ENCODE results near the gene DCST2.
A peak's percentile ranks its signal among the peaks of the same experiment; 100 is the strongest.
"Not testable (repeated sequence)": the region's sequence is repeated elsewhere in the genome, so short reads cannot be mapped to it uniquely, and the experiment has no call there.

Gene DCST2

DNA sequence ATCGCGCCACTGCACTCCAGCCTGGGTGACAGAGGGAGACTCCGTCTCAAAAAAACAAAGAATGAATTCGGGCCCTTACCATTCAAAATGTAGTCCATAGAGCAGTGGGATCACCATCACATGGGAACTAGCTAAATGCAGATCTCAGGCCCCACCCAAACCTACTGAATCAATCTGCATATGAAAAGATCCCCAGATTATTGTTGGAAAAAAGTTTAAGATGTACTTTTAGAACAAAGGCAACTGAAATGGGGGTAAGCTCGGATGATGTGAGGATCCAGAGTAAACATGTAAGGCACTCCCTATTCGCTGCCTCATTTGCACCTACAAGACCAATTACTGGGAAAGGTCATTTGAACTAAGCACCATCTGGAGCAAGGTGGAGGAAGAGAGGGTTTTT, 51.2 kb downstream of the DCST2 start:
- H3K9ac ChIP-seq (ENCODE audit: low read length in 5 of 5): peak overlapping the region in 3 of 5 donors; percentile 27 to 69 (median 64)
- no peak overlapping the region for H3K27ac ChIP-seq (ENCODE audit: low read depth, low read length)
- peak overlapping the region; percentile 68 to 96 (median 82) for H3K4me3 ChIP-seq (ENCODE audit: low read depth in 1 of 5, low read length in 5 of 5)

DNA sequence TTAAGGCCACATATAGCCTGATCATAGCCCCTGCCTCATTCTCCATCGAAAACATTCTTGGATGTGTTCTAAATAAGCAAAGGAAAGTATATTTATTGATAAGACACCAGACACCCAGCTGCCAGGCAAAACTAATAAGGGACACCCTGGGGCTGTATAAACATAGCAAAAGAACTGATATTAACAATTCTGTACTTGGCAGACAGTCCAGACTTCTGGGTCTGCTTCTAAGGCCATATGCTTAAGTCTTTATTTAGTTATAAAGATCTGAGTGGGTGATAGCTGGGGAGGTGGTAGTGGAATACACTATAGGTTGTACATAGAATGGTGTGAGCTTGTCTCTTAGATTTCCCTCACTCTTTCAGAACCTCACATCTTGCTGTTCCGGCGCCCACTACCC, 55.2 kb downstream of the DCST2 start:
- Histone ChIP-seq H3K27ac (ENCODE audit: low read depth, low read length) (no peak overlapping the region), H3K27me3 (ENCODE audit: control insufficient read depth in 5 of 5, insufficient read depth in 4 of 5, low read length in 5 of 5) (peaks cover 0 to 11% (median 0%) of the 10 kb centered on the region in 5 donors), H3K4me1 (ENCODE audit: control insufficient read depth in 5 of 5, insufficient read depth in 5 of 5, low read length in 5 of 5) (peaks cover 13 to 31% (median 26%) of the 10 kb centered on the region in 5 donors), H3K9me3 (ENCODE audit: control insufficient read depth in 5 of 5, low read length in 5 of 5) (peaks cover 0 to 2% (median 0%) of the 10 kb centered on the region in 5 donors), H3K9ac (ENCODE audit: low read length in 5 of 5) (no peak overlapping the region), H3K4me3 (ENCODE audit: low read depth in 1 of 5, low read length in 5 of 5) (no peak overlapping the region), H3K36me3 (ENCODE audit: control insufficient read depth in 5 of 5, insufficient read depth in 5 of 5, low read length in 5 of 5) (peaks cover 5 to 16% (median 12%) of the 10 kb centered on the region in 5 donors)

More for the DNA sequence above, 51.2 kb downstream of the DCST2 start:
- Histone ChIP-seq H3K9me3 (ENCODE audit: control insufficient read depth in 5 of 5, low read length in 5 of 5) (no peaks in the 10 kb centered on the region), H3K27me3 (ENCODE audit: control insufficient read depth in 5 of 5, insufficient read depth in 4 of 5, low read length in 5 of 5) (no peaks in the 10 kb centered on the region), H3K36me3 (ENCODE audit: control insufficient read depth in 5 of 5, insufficient read depth in 5 of 5, low read length in 5 of 5) (peaks cover 6 to 18% (median 11%) of the 10 kb centered on the region in 5 donors), H3K4me1 (ENCODE audit: control insufficient read depth in 5 of 5, insufficient read depth in 5 of 5, low read length in 5 of 5) (peaks cover 2 to 37% (median 30%) of the 10 kb centered on the region in 5 donors)

DNA sequence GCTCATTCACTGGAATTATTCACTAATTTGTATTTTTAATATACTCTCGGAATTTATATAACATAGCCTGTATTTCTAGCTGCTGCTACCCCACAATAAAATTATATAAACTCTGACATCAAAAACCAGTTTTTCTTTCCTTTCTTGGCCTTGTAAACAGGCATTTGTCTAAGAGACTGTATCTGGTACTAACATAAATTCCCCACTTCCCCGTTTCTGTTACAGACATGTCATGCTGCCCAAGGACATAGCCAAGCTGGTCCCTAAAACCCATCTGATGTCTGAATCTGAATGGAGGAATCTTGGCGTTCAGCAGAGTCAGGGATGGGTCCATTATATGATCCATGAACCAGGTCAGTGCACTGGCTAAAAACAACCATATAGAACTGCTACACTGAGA, 55.8 kb downstream of the DCST2 start:
- Histone ChIP-seq H3K36me3 (ENCODE audit: control insufficient read depth in 5 of 5, insufficient read depth in 5 of 5, low read length in 5 of 5) (peaks cover 5 to 16% (median 12%) of the 10 kb centered on the region in 5 donors), H3K27me3 (ENCODE audit: control insufficient read depth in 5 of 5, insufficient read depth in 4 of 5, low read length in 5 of 5) (peaks cover 0 to 11% (median 0%) of the 10 kb centered on the region in 5 donors), H3K4me1 (ENCODE audit: control insufficient read depth in 5 of 5, insufficient read depth in 5 of 5, low read length in 5 of 5) (peaks cover 16 to 34% (median 29%) of the 10 kb centered on the region in 5 donors)
- H3K4me3 ChIP-seq (ENCODE audit: low read depth in 1 of 5, low read length in 5 of 5); H3K27ac ChIP-seq (ENCODE audit: low read depth, low read length); H3K9me3 ChIP-seq (ENCODE audit: control insufficient read depth in 5 of 5, low read length in 5 of 5); H3K9ac ChIP-seq (ENCODE audit: low read length in 5 of 5): not testable (repeated sequence)

DNA sequence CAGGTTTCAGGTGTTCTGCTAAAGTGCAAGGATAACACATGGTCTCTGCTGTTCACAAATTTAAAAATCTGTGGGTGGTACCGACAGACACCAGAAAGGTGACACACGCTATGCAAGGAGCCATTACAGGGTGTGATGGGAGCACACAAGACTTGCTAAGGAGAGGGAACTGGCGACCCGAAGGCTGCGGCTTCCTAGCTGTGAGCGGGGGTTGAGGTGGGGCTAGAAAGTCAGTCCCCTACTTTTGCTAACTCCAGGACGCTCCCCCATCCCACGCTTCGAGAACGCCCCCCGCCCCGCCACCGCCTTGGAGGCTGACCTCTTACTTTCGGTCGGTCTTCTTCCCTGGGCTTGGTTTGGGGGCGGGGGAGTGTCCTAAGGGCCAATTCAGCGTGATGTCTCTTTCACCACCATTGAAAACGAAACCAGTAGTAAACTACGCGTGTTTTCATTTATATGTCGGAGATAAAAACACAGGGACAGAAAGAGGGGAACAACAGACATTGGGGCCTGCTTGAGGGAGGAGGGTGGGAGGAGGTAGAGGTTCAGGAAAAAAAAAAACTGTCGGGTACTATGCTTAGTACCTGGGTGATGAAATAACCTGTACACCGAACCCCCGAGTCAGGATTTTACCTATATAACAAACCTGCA, 58.0 kb downstream of the DCST2 start:
- peak overlapping the region; percentile 75 to 92 (median 84) for H3K4me3 ChIP-seq (ENCODE audit: low read depth in 1 of 5, low read length in 5 of 5)
- peaks cover 0 to 11% (median 0%) of the 10 kb centered on the region in 5 donors for H3K27me3 ChIP-seq (ENCODE audit: control insufficient read depth in 5 of 5, insufficient read depth in 4 of 5, low read length in 5 of 5)
- peak overlapping the region; percentile 74 to 100 (median 86) for H3K9ac ChIP-seq (ENCODE audit: low read length in 5 of 5)
- H3K27ac ChIP-seq (ENCODE audit: low read depth, low read length): peak overlapping the region; percentile 97
- peaks cover 29 to 50% (median 46%) of the 10 kb centered on the region in 5 donors for H3K4me1 ChIP-seq (ENCODE audit: control insufficient read depth in 5 of 5, insufficient read depth in 5 of 5, low read length in 5 of 5)
- peaks cover 5 to 16% (median 12%) of the 10 kb centered on the region in 5 donors for H3K36me3 ChIP-seq (ENCODE audit: control insufficient read depth in 5 of 5, insufficient read depth in 5 of 5, low read length in 5 of 5)
- peaks cover 0 to 2% (median 0%) of the 10 kb centered on the region in 5 donors for H3K9me3 ChIP-seq (ENCODE audit: control insufficient read depth in 5 of 5, low read length in 5 of 5)

DNA sequence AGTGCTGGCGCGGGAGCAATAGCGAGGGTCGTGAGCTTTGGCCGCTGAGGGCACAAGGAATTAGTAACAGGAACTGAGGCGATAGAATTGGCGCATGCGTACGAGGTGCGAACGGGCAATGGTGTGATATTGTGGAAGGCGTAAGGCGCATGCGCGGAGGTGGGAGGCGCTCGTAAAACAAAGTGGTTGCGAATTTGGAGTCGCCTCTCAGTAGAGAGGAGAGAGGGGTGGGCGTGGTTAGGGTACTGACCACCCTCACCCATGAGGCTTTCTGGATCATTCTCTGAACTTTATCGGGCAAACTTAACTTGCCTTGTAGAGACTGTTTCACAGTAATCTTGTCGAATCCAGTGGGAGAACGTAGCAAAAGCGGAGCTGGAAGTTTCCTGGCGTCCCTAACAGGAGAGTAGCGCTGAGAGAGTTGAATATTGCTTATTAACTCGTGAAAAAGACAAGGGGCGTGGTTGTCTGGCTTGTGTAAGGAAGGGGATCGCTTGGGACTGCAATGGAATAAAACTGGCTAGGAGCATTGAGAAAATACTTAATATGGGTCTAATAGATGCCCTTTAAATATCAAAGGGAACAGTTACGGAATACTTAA, 58.7 kb downstream of the DCST2 start:
- Histone ChIP-seq H3K27ac (ENCODE audit: low read depth, low read length) (peak overlapping the region; percentile 97), H3K4me3 (ENCODE audit: low read depth in 1 of 5, low read length in 5 of 5) (peak overlapping the region; percentile 75 to 92 (median 84)), H3K4me1 (ENCODE audit: control insufficient read depth in 5 of 5, insufficient read depth in 5 of 5, low read length in 5 of 5) (peaks cover 29 to 56% (median 52%) of the 10 kb centered on the region in 5 donors), H3K9me3 (ENCODE audit: control insufficient read depth in 5 of 5, low read length in 5 of 5) (peaks cover 0 to 2% (median 0%) of the 10 kb centered on the region in 5 donors), H3K27me3 (ENCODE audit: control insufficient read depth in 5 of 5, insufficient read depth in 4 of 5, low read length in 5 of 5) (peaks cover 0 to 11% (median 0%) of the 10 kb centered on the region in 5 donors), H3K36me3 (ENCODE audit: control insufficient read depth in 5 of 5, insufficient read depth in 5 of 5, low read length in 5 of 5) (peaks cover 5 to 16% (median 12%) of the 10 kb centered on the region in 5 donors), H3K9ac (ENCODE audit: low read length in 5 of 5) (peak overlapping the region; percentile 74 to 100 (median 86))

DNA sequence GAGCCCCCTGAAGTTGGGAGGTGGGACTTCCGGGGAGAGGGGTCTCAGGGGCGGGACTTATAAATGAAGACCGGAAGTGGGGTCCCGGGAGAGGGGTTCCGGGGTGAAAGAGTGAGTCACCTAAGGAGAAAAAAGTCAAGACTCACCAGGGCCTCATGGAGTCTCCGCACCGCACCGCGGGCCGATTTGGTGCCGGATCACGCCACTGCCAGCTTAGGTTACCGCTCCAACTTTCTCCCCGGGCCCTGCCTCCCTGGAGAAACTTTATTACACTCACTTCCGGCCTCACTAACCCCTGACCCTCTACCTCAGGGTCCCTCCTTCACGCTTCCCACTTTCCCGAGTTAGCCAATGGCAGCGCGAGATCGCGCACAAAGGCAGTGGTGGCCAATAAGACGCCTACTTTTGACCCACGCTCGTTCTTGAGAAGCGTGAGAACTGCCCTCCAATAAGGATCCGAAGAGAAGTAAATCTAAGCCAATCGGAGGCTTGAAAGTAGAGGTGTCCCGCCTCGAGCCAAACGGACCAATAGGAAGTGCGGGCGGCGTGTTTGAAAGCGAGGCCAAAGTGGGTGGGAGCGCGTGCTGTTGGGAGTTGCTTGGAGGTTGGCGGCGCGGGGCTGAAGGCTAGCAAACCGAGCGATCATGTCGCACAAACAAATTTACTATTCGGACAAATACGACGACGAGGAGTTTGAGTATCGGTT, 59.3 kb downstream of the DCST2 start, which contains the start of gene CKS1B:
Gene CKS1B (plus strand): TSS at position 580 of the 706 bp plus-strand sequence. CDS start 65 bp downstream, at position 645.
- H3K4me3 ChIP-seq (ENCODE audit: low read depth in 1 of 5, low read length in 5 of 5): peak within 1 kb of the TSS; percentile 75 to 92 (median 84)
- H3K27me3 ChIP-seq (ENCODE audit: control insufficient read depth in 5 of 5, insufficient read depth in 4 of 5, low read length in 5 of 5): peaks cover 0 to 11% (median 0%) of the 10 kb centered on the region in 5 donors
- peaks cover 1 to 11% (median 10%) of the 10 kb centered on the region in 5 donors for H3K36me3 ChIP-seq (ENCODE audit: control insufficient read depth in 5 of 5, insufficient read depth in 5 of 5, low read length in 5 of 5)
- H3K9ac ChIP-seq (ENCODE audit: low read length in 5 of 5): peak within 1 kb of the TSS; percentile 89 to 100 (median 95)
- H3K4me1 ChIP-seq (ENCODE audit: control insufficient read depth in 5 of 5, insufficient read depth in 5 of 5, low read length in 5 of 5): peaks cover 29 to 63% (median 59%) of the 10 kb centered on the region in 5 donors
- peaks cover 0 to 2% (median 0%) of the 10 kb centered on the region in 5 donors for H3K9me3 ChIP-seq (ENCODE audit: control insufficient read depth in 5 of 5, low read length in 5 of 5)
- peak within 1 kb of the TSS; percentile 97 for H3K27ac ChIP-seq (ENCODE audit: low read depth, low read length)

DNA sequence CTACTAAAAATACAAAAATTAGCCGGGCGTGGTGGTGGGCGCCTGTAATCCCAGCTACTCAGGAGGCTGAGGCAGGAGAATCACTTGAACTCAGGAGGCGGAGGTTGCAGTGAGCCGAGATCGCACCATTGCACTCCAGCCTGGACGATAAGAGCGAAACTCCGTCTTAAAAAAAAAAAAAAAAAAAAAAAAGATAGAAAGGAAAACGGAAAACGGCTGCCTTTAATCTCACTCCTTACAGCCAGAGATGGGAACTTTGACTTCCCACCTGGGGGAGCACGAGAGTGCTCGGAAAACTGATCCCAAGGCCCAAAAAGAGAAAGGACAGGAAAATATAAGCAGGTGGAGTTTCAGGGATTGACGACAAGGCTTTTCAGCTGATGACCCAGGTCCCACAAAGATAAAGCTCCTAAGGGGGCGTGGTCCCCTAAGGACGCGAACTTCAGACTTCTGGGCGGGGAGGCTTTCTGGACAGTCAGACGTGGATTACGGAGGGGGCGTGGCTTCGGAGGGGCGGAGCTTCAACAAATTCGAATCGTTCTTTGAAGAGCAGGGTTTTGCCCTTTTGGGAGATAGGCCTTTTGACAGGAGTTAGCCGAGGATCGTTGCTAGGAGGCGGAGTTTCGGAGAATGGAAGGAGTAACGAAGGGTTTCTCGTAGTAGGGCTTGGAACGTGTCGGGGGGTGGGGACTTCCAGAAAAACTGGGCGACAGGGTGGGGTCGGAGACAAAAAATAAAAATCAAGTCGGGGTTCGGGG, 60.1 kb downstream of the DCST2 start:
- Histone ChIP-seq H3K4me1 (ENCODE audit: control insufficient read depth in 5 of 5, insufficient read depth in 5 of 5, low read length in 5 of 5) (peaks cover 31 to 70% (median 66%) of the 10 kb centered on the region in 5 donors), H3K36me3 (ENCODE audit: control insufficient read depth in 5 of 5, insufficient read depth in 5 of 5, low read length in 5 of 5) (peaks cover 0 to 13% (median 7%) of the 10 kb centered on the region in 5 donors), H3K4me3 (ENCODE audit: low read depth in 1 of 5, low read length in 5 of 5) (peak overlapping the region; percentile 75 to 91 (median 82)), H3K27ac (ENCODE audit: low read depth, low read length) (peak overlapping the region; percentile 97), H3K27me3 (ENCODE audit: control insufficient read depth in 5 of 5, insufficient read depth in 4 of 5, low read length in 5 of 5) (peaks cover 0 to 11% (median 0%) of the 10 kb centered on the region in 5 donors), H3K9ac (ENCODE audit: low read length in 5 of 5) (peak overlapping the region; percentile 89 to 100 (median 95)), H3K9me3 (ENCODE audit: control insufficient read depth in 5 of 5, low read length in 5 of 5) (peaks cover 0 to 2% (median 0%) of the 10 kb centered on the region in 5 donors)

DNA sequence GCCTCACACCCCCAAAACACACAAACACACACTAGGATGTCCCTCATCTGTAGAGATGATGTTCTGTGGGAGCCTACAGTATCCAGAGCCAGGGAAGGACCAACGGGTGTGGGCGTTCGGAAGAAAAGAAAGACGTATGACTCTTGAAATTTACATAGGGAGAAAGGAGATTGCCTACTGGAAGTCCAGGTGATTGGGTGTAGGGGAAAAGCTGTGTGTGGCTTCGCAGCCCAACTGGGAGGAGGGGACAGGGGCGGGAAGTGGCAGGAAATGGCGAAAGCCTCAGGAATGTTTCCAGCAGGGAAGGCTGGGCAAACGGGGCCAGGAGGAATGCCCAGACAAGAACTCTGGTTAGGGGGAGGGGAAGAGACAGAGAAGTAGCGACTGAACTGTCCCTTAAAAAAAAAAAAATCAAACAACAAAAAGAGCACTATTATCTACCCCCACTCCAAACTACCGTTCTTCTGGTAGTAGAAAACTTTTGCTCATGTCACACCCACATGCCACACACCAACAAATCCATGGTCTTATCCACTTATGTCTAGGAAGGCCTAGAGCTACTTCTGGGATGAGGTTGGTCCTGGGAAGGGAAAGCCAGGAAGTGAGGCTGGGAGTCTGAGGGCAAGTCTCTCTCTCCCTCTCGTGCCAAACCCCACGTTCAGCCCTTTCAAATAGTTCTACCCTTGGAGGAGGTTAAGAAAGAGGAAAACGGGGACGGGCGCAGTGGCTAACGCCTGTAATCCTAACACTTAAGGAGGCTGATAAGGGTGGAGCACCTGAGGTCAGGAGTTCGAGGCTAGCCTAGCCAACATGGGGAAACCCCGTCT, 60.9 kb downstream of the DCST2 start:
- Histone ChIP-seq H3K36me3 (ENCODE audit: control insufficient read depth in 5 of 5, insufficient read depth in 5 of 5, low read length in 5 of 5) (peaks cover 0 to 15% (median 12%) of the 10 kb centered on the region in 5 donors), H3K27me3 (ENCODE audit: control insufficient read depth in 5 of 5, insufficient read depth in 4 of 5, low read length in 5 of 5) (peaks cover 0 to 11% (median 0%) of the 10 kb centered on the region in 5 donors), H3K9ac (ENCODE audit: low read length in 5 of 5) (peak overlapping the region; percentile 33 to 96 (median 94)), H3K4me3 (ENCODE audit: low read depth in 1 of 5, low read length in 5 of 5) (peak overlapping the region; percentile 60 to 91 (median 82)), H3K9me3 (ENCODE audit: control insufficient read depth in 5 of 5, low read length in 5 of 5) (peaks cover 0 to 2% (median 0%) of the 10 kb centered on the region in 5 donors), H3K4me1 (ENCODE audit: control insufficient read depth in 5 of 5, insufficient read depth in 5 of 5, low read length in 5 of 5) (peaks cover 31 to 76% (median 72%) of the 10 kb centered on the region in 5 donors), H3K27ac (ENCODE audit: low read depth, low read length) (peak overlapping the region; percentile 97)

Data from subcutaneous abdominal adipose tissue (tissue), 5 donors.